HG03565 (cell line): ENCODE results near the gene PSD2.

ENCODE experiments used
- ATAC-seq: cut with Tn5 transposase; IDR thresholded peaks from one replicate; pipeline ENCODE4 v1.9.1; 2021; ENCODE audit warnings: mild to moderate bottlenecking, moderate library complexity; ENCODE audit not compliant: unreplicated experiment

The PSD2 gene

GRCh38 chr5:139835656-139836055, 40.0 kb downstream of the PSD2 start:
- no peak for ATAC-seq

GRCh38 chr5:139836469-139837208, 41.0 kb downstream of the PSD2 start:
- no peak for ATAC-seq

GRCh38 chr5:139837711-139838380, 42.2 kb downstream of the PSD2 start:
- no peak for ATAC-seq

DNA sequence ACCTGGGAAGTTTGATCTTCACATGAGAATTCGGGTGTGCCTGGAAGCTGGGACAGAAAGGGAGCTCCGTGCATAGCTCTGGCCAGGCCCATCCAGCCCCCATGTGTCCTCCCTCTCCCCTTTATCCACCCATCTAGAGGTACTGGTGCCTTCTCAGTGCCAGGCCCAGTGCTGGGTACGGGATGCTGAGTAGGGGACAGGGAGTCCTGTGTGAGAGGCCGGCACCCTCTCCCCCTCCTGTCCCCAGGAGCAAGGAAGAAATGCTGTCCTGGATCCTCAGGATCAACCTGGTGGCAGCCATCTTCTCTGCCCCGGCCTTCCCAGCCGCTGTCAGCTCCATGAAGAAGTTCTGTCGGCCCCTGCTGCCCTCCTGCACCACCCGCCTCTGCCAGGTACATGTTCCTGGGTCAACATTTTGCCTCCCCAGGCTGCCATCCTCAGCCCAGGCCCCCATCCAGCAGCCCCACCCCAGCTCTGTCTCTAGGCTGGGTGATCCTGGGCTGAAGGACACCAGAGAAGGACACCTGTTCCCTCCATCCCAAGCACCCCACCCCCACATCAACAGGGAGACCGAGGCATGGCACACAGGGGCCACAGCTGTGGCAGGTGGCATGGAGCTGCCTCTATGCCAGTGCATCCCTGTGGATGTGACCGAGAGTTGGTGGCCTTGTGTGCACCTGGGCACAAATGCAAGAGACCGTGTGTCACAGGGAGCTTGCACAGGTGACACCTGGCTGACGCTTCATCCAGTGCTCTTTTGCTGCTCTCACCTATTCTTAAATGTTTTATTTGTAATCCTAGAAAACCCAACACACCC, 43.0 kb downstream of the PSD2 start:
- ATAC-seq: no peak

DNA sequence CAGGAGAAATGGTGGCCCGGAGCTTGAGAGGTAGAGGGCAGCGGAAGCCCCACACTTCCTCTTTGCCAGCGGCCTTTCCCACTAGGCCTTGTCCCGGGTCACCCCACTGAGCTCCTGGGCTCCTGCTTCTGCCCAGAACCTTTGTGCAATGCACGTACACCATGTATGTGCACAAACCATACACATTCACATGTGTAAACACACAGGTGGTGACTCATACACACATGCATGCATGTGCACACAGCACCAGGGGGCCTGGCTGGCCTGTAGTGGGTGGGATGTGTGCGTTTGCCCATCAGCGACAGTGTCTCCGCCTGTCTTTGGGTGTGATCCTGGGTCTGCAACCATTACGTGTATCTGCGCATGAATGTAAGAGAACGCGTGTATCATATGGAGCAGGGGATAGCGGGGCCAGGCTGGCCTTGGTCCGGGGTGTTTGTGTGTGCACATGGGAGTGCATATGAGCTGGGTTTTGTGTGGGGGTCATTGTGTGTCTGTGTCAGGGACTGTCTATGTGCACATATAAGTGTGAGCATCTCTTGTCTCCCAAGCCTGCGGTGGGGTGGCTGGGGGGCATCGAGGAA, 43.7 kb downstream of the PSD2 start:
- no peak for ATAC-seq

- ATAC-seq: no peak
Observed at GRCh38 chr5:139839918-139840317, 44.3 kb downstream of the PSD2 start.

GRCh38 chr5:139841549-139841948, 45.9 kb downstream of the PSD2 start:
- ATAC-seq: no peak

DNA sequence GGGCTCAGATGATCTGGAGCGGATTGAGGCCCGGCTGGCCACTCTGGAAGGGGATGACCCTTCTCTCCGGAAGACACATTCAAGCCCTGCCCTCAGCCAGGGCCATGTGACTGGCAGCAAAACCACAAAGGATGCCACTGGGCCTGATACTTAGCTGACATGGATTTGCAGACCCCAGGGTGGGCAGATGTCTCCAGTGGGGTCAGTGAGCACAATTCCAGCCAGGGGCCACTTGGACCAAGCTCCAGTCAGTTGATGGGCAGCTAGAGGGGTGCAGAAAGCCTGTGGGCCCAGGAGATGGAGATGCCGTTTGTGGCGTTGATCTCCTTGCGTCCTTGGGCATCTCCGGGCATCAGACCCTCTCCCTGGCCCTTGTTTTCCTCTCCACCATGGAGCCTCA, 46.7 kb downstream of the PSD2 start:
- no peak for ATAC-seq

DNA sequence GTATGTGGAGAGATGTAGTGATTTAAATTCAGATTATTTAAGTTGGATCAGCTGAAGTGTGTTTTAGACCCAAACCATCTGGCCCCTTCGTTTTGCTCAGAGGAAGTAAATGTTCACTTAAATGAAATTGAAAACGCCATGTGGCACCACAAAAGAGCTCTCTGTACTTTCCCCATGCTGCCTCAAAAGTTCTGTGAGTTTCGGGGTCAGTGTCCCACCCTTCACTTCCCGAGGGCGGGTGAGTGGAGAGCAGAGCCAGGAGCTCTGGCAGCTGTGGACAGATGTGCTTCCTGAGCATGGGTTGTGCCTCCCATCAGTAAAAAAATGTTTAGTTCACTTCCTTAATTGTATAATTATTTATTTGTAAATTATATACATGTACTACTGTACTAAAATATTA, 48.4 kb downstream of the PSD2 start:
- no peak for ATAC-seq

DNA sequence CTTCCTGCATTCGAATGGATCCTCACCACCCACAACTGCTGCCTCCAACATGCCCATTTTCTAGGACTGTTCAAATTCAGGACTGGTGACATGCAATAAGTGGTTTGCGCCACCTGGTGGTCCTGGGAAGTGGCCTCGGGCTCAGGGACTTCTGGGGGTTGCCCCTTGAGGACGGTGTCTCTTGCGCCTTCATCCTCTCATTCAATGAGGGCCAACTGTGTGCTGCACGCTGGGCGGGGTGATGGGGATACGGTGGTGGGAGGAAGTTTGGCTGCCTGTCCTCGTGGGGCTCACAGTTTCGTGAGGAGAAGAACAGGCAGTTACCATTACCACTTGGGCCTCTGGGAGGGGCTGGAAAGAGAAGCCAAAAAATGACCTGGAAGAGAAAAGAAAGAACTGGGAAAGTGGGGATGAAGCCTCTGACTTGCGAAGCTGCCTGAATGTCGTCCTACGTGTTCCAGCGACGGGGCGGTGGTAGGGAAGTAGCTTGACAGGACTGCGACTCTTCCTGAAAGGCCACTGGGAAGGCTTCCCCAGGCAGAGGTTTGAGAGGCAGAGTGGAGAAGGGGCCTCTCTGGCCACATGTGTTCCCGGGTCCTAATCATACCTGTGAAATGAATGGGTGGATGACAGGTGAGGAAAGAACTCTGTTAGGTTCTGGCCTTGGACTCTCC, 49.0 kb downstream of the PSD2 start:
- no peak for ATAC-seq

DNA sequence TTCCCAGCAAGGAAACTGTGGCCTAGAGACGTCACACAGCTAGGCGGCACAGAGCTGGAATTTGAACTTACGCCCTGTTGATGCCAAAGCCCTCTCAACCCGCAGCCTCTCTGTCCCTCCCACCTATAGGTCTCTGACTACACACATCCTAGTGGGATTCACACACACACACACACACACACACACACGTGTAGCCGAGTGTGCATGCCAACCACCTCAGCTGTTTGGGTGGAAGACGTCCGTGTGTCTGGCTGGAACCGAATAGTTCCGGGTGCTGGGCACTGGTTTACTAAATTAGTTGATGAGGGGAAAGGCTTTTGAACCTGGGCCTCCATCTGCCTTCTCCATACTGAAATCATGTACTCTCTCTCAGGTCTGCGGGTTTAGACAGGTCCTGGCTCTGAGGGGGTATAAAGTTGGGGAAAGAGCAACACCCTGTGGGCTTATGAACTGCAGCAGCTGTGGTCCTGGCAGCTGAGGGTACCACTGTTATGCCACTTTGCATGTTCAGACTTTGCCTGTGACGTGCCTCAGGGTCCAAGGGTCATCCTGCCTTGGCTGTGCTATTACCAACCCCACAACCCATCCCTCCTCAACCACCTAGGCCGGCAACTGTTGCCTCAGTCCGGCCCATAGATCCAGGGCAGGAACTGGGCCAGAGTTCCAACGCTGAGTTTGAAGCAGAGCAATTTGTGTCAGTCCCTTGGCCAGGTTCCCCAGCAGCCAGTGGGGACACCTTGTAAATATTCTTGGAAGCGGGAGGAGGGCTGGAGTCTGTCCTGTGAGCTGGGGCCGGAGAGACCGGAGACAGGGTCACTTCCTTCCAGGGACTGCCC, 50.5 kb downstream of the PSD2 start:
- ATAC-seq: no peak

DNA sequence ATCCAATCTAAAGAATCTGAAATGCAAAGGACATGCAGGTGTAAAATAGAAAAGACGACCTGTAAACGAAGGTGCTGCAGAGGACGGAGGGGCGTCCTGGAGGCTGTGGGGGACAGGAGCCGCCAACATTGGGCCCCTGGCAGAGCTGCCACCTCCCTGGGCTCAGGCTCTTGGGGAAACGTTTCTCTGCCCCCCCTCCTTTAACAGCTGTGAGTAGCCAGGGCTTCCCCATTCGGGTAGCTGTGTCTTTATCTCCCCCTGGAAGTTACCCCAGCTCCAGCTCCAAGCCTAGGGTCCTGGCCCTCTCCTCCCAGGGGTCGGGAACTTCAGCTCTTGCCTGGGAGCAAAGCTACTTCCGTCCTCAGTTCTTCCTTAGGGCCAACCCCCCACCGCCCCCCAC, 51.5 kb downstream of the PSD2 start:
- no peak for ATAC-seq

DNA sequence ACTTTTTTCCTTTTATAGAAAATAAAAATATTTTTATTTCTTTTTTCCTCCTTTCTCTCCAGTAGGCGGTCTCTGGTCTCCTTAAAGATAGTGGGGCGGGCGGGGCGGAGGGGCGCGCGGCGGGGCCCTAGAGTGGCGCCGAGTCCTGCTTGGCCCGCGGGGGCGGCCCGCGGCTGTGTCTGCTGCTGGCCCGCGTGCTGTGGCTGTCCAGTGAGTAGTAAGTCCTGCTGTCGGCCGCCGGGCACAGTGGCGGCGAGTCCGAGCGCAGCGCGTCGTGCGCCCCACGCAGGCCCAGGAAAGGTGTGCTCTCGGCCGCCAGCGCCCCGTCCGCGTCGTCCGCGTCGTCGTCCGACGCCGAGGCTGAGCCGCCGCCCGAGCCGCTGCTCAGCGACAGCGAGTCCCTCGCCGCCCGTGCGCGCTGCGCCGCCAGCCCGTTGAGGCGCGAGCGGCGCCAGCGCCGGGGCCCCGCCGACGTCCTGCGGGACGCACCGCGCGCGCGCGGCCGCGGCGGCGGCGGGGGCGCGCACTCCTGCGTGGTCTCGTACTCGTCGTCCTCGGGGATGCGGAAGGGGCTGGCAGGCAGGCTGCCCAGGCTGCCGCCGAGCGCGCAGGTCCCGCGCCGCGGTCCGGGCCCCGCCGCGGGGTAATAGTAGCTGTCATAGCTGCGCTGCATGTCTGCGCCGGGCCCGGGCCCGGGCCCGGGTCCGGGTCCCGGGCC, 52.3 kb downstream of the PSD2 start:
- peak; percentile 66 for ATAC-seq

DNA sequence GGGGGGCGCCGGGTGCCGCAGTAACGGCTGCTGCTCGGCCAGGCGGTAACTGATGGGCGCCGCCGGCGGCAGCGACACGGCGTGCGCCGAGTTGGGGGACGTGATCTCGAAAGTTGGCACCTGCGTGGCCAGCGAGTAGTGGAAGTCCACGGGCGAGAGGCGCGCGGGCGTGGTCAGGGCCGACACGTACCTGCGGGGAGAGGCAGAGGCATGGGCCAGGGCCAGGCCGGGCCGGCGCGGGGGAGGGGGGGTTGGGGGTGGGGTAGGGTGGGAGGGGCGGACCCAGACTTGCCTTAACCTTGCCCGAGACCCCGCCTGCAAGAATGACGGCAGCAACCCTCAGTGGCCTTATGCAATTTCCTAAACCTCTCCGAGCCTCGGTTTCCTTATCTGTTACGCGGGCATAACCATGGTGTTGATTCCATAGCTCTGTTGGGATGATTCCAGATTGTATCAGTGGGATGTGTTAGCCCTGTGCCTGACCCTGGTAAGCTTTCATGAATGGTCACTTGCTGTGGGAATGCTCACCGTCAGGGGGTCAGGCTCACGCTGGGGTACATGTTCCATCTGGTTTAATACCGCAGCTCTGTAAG, 53.0 kb downstream of the PSD2 start:
- no peak for ATAC-seq

DNA sequence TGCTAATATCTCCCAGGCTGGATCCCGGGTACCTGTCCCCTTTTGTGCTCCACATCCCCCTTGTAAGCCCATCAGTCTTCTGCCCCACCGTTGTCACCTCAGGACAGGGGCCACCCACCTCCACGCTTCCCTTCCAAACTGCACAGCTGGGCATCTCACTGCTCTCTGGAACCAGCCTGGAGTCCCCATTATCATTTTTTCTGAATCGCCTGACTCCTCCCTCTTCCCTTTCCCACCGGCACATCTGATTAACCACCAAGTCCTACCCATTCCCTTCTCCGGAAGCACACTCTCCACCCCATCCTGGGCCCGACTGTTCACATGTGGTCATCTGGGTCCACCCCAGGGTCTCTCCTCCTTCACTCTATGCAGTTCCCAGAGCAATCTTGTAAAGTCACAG, 53.9 kb downstream of the PSD2 start:
- ATAC-seq: no peak

DNA sequence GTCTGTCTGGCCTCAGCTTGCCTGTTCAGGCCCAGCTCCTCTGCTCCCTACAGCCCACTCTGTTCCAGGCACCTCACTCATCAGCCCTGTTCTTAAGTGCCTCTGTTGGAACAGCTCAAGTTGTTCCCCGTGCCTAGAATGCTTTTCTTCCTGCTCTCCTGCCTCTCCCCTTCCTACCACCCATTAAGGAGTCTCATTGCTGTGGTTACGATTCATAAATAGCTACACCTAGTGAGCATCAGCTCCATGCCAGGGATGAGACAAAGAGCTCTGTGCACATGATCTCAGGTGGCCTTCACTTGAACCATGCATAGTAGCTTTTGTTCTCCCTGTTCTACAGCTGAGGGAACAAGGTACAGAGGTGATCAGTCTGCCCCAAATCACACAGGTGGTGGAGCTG, 54.3 kb downstream of the PSD2 start:
- ATAC-seq: no peak

GRCh38 chr5:139850423-139851016, 54.9 kb downstream of the PSD2 start:
- no peak for ATAC-seq

DNA sequence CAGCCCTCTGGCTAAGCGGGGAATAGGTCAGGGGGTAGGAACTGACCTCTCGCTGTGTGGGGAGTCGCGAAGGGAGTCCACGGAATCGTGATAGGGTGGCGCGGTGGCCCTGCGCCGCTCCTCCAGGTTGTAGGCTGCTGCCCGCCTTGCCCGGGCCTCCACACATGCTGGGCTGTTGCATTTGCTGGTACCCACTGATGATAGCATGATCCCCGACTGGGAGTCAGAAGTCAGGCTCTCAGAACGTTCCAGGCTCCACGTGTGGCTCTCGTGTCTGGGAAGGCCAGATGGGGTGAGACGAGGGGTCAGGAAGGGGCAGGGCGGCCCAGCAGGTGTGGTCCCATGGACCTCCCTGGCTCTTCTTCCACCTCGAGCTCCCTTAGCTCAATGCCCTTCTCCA, 56.0 kb downstream of the PSD2 start:
- ATAC-seq: no peak

GRCh38 chr5:139852696-139853095, 57.1 kb downstream of the PSD2 start:
- no peak for ATAC-seq
